ENCODE measurements around the gene AKR1C2. TPM values are rescaled to one million over a fixed set of nuclear protein-coding genes. Genes with fewer than 3 reads are reported as not detected.
"Not testable (repeated sequence)": the region's sequence is repeated elsewhere in the genome, so short reads cannot be mapped to it uniquely, and the experiment has no call there.

The AKR1C2 gene
- total RNA-seq, 1 donor, result 1.3 TPM

DNA sequence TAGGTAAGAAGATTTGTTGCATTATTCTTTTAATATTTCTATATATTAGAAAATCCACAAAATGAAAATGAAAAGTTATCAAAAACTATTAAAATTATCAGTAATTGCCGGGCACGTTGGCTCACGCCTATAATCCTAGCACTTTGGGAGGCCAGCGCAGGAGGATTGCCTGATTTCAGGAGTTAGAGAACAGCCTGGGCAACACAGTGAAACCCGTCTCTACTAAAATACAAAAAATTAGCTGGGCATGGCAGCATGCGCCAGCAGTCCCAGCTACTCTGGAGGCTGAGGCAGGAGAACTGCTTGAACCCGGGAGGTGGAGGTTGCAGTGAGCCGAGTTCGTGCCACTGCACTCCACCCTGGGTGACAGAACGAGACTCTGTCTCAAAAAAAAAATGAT lies 11.1 kb downstream of the AKR1C2 start:
- not testable (repeated sequence) for DNase-seq (ENCODE audit: low read depth in 2 of 3, low spot score in 2 of 3)

DNA sequence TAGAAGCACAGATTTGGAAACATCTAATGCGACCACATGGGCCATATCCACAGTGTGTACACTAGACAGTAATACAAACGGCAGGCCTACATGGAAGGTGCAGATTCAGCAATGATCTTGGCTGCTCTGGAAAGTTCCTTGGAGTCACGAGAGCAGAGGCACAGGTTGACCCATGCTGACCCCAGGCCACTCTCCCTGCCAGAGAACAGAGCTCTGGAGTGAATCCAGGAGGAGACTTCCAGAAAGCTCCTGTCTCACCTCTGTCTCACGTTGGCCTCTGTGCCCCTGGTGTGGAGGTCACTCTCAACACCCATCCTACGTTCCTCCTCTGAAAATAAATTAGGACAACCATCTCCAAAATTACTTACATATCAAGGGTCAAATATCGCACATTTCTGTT lies 12.2 kb downstream of the AKR1C2 start:
- not testable (repeated sequence) for DNase-seq (ENCODE audit: low read depth in 2 of 3, low spot score in 2 of 3)

DNA sequence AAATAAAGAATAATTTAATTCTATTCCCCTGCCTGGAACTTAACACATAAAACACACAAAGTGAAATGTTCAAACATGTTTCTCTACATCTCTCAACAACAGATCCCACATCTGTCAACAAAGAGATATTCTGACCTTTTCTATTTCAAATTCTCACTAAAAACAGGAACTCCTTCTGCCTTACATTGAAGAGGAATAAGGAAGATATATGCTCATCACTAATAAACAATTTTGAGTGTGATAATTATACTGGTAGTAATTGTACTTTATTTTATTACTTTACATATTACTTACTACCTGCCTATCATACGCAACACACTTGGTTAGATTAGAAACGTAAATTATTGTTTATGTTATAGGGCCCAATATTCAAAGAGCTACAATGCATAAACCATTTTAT lies 13.4 kb downstream of the AKR1C2 start:
- DNase-seq (ENCODE audit: low read depth in 2 of 3, low spot score in 2 of 3), result no peak

DNA sequence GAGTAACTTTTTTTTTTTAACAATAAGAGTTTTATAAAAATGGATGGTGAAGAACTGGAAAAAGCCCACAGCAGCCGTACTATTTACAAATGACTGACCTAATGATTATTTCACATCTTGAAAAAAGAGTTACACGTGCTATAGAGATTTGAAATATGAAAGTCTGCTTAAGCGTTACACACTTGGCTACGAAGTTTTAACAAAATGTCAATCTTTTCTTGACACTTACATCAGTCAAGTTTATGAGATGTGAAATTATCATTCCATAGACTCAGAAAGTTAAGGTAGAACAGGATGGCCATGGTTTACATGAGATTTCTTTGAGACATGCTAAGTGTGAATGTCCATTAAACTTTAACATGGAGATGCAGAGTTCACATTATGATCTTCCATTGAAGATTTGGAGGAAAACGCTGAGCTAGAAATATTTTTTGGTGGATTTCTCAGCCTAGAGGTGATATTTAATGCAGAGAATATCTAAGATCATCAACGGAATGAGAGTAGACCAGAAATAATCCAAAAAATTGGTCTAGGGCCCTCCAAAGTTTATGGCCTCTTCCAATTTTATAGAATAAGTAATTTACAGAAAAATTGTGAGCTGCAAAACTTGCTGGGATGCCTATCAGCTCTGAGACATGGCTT lies 15.5 kb downstream of the AKR1C2 start:
- not testable (repeated sequence) for DNase-seq (ENCODE audit: low read depth in 2 of 3, low spot score in 2 of 3)

DNA sequence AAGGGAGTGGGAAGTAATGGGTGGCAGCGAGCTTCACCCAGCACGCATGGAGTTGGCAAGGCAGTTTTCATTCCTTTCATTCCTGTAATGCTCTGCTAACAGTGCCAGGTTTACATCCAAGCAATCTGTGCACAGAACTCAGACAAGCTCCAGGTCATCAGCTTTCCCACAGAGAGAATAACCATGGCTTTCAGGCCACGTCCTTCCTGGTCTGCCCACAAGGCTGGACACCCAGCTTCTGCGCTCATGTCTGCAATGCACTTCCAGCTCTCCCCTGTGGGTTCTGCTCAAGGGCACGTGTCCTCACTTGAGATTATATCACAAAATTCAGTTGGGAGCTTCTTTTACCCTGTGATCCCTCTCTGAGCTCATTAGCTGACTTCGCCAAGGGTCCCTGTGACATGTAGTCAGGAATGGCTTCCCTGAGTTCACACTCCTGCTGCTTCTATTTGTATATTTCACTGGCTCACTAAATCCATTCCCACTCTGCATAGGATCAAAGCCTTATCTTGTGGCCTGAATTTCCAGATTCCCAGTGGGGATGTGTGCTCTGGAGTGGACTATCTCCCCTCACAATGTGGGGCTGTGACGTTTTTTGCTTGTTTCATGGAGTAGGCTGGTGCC lies 18.6 kb downstream of the AKR1C2 start:
- DNase-seq (ENCODE audit: low read depth in 2 of 3, low spot score in 2 of 3), result no peak

DNA sequence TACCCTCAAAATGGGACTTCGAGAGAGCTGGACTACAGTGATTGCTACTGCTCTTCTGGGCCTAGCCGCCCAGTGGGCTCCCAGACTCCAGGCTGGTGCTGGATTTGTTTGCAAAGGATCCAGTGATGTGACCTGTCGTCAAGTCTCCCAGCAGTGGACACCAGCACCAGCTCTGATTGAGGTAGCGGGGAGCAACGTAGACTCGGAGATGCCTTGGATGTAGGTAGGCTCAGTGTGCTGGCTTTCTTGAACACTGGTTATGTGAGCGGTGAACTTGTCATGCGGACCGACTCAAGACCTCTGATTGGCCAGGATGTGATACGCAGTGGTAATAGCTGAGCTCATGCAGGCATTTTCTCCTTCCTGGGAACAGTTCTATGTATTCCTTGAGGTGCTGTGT lies 19.4 kb downstream of the AKR1C2 start:
- DNase-seq (ENCODE audit: low read depth in 2 of 3, low spot score in 2 of 3), result no peak

DNA sequence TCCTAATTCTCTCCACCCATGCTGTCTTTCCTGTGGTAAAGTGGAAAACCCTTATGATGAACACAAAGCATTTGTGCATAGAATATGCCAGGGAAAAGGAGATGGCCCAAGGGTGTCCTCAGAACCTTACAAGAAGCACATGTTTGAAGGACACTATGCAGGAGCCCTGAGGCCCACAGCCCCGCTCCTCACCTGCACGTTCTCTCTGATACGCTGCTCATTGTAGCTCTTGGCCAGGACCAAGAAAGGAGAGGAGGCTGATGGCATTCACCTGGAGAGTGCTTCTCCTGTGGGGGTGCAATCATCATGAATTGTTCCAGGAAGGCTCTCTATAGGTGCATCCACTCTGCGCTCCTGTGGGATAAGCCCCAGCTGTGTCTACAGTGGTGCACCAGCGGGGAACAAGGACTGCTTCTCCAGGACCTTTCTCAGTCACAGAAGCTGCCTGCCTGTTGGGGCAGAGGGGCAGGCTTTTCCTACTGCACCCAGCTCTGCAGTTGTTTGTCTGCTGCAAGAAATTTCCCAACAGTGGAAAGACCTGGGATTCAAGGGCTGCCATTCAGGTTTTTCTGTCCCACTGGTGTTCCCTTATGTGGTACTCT lies 19.9 kb downstream of the AKR1C2 start:
- no peak for DNase-seq (ENCODE audit: low read depth in 2 of 3, low spot score in 2 of 3)

DNA sequence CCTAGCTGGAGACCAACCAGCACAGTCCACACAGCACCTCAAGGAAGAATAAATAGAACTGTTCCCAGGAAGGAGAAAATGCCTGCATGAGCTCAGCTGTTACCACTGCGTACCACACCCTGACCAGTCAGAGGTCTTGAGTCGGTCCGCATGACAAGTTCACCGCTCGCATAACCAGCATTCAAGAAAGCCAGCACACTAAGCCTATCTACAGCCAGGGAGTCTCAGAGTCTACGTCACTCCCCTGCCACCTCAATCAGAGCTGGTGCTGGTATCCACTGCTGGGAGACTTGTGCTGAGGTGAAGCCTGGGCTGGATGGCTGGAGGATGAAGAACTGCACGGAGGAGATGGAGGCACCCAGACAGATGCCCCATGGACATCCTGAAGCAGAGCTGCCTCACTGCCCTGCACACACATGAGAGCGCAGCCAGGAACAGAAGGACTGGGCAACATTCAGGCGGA lies 20.9 kb downstream of the AKR1C2 start:
- no peak for DNase-seq (ENCODE audit: low read depth in 2 of 3, low spot score in 2 of 3)

DNA sequence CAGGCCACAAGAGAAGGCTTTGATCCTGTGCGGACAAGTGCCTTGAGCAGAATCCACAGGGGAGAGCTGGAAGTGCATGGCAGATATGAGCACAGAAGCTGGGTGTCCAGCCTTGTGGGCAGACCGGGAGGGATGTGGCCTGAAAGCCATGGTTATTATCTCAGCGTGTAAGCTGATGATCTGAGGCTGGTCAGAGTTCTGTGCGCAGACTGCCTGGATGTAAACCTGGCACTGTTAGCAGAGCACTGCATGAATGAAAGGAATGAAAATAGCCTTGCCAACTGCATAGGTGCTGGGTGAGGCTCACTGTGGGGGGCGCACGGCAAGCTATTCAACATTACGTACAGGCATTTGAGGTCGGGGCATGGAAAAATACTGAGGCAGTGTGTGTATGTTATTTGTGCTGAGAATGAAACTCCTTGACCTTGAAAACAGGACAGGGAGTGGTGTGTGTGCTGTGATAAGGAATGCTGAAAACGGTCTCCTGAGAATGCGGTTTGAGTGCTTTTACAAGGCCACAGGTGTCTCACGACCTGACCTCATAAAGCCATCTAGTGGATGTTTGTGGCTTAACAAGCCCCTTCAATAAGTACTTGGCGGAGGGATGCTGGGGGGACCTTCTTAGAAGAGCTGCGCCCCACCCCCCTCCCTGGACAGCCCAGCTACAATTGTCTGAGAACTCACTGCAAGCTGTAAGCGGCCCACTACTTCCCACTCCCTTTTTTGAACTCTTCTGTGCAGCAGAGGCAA lies 21.8 kb downstream of the AKR1C2 start:
- peak in 2 of 3 donors; percentile 43 to 73 for DNase-seq (ENCODE audit: low read depth in 2 of 3, low spot score in 2 of 3)

DNA sequence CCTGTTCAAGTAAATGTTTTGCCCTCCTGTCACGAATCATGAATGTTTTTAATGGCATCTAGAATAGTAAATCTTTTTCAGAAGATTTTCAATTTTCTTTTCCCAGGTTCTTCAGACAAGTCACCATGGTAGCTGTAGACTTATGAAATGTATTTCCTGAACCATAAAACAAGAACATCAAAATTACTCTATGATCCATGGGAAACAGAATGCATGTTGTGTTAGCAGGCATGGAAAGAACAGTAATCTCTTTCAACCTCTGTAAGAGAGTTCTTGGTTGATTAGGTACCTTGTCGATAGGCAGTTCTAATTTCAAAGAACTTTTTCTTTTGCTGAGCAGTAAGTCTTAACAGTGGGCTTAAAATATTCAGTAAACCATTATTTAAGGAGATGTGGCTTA lies 22.9 kb downstream of the AKR1C2 start:
- no peak for DNase-seq (ENCODE audit: low read depth in 2 of 3, low spot score in 2 of 3)

DNA sequence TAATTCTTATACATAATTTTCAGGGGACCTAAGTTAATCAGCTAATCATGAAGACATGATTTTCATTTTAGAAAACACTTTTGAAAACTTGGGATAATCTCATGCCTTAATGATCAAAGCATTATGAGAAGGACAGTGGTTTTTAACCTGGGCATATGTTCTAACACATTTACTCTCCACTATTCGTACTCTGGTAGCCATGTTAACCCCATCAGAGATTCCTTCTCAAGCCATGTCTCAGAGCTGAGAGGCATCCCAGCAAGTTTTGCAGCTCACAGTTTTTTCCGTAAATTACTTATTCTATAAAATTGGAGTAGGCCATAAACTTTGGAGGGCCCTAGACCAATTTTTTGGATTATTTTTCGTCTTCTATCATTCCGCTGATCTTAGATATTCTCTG lies 24.8 kb downstream of the AKR1C2 start:
- DNase-seq (ENCODE audit: low read depth in 2 of 3, low spot score in 2 of 3), result no peak

DNA sequence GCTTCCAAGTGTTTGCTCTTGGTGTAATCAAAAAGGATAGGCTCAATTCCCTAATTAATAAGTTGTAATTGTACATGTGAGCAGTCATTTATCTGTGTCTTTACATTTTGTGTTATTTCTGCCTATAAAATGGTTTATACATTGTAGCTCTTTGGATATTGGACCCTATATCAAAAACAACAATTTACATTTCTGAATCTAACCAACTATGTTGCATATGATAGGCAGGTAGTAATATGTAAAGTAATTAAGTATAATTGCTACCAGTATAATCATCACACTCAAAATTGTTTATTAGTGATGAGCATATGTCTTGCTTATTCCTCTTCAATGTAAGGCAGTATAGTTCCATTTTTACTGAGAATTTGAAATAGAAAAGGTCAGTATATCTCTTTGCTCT lies 26.6 kb downstream of the AKR1C2 start:
- DNase-seq (ENCODE audit: low read depth in 2 of 3, low spot score in 2 of 3), result no peak

DNA sequence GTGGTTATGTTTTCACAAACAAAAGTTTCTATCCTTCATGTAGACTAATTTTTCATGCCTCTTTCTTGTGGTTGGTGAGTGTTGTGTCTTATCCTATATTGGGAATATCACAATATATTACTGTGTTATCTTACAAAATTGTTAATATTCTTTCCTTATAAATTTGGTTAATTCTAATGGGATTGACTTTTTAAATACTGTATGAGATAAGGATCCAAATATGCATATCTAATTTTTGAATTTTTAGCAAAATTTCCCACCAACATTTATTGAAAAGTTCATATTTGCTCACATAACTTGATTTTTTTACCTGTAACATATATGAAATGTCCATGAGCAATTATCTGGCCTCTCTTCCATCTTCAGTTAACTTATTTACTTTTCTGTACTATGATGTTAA lies 29.3 kb downstream of the AKR1C2 start:
- not testable (repeated sequence) for DNase-seq (ENCODE audit: low read depth in 2 of 3, low spot score in 2 of 3)

DNA sequence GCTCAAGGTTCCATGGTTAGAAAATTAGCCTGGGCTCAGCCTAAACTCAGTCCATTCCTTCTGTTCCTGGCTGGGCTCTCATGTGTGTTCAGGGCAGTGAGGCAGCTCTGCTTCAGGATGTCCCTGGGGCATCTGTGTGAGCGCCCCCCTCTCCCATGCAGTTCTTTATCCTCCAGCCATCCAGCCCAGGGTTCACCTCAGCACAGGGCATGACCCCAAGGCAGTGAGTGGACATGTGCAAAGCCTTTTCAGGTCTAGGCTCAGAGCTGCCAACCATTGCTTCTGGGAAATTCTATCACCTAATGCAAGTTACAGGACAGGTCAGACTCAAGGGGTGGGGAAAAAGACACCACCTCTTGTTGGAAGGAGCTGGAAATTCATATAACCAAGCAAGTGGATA lies 30.4 kb downstream of the AKR1C2 start:
- not testable (repeated sequence) for DNase-seq (ENCODE audit: low read depth in 2 of 3, low spot score in 2 of 3)

DNA sequence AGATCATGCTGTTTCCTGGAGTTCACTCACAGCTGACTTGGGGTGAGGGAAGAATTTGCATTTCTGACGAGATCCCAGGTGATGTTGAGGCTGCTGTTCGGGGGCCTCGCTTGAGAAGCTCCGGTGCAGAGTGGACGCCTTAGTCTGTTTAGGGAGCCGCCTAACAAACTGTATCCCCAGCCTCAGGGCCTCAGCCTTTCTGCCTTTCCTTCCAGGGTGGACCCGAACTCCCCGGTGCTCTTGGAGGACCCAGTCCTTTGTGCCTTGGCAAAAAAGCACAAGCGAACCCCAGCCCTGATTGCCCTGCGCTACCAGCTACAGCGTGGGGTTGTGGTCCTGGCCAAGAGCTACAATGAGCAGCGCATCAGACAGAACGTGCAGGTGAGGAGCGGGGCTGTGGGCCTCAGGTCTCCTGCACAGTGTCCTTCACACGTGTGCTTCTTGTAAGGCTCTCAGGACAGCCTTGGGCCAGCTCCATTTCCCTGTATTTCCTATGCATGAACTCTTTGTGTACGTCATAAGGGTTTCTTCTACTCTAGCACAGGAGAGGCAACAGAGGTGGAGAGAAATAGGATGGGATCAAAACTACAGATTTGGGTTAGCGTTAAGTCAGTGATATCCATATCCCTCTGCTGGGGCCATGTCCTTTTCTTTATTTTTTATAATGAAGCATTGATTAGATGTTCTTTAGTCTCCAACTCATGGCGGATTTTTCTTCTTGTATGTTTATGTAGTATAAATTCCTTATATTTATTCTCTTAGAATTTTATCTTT lies 31.1 kb downstream of the AKR1C2 start:
- not testable (repeated sequence) for DNase-seq (ENCODE audit: low read depth in 2 of 3, low spot score in 2 of 3)

DNA sequence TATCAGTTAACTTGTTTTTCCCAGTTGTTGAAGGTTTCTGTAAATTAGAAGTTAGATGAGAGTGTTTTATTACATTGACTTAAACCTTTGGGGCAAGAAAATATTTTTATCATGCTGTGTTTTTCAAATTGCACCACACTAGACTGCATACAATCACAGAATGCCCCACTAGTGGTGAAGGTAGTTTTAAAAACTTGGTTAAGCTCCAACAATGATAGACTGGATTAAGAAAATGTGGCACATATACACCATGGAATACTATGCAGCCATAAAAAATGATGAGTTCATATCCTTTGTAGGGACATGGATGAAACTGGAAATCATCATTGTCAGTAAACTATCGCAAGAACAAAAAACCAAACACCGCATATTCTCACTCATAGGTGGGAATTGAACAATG lies 33.3 kb downstream of the AKR1C2 start:
- DNase-seq (ENCODE audit: low read depth in 2 of 3, low spot score in 2 of 3), result not testable (repeated sequence)

DNA sequence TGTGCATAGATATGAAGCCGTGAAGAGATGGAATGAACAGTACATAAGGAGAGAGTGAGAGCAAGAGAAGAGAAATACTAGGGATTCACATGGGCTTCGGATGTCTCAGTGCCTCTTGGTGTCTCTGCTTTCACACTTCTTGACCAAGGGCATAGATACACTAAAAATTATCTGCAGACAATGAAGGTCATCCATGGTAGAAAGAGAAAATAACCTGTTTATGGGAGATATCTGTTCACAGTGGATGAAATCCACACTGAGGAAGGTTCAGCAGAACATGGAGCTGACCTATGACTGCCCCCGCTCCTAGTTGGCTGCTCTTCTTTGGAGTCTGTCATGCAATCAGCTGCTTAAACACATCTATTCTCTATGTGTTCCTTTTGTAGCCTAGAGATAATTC lies 34.4 kb downstream of the AKR1C2 start:
- not testable (repeated sequence) for DNase-seq (ENCODE audit: low read depth in 2 of 3, low spot score in 2 of 3)

DNA sequence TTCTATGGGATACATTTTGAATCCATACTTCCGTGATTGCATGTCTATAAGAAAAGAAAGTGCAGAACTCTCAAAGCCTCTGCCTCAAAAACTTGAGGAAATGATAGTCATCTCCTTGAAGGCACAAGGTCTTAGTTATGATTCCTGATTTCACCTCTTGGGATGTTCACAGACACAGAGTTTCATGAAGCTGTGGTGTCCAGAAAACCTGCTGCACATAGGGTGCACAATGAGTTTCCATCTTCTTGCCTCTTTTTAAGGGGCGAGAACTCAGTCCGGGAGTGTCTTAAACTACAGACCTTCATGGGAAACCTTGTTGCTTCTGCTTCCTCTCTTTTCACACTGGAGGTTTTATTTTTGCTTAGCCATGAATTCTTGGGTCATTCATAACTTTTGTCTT lies 36.5 kb downstream of the AKR1C2 start:
- DNase-seq (ENCODE audit: low read depth in 2 of 3, low spot score in 2 of 3), result not testable (repeated sequence)

DNA sequence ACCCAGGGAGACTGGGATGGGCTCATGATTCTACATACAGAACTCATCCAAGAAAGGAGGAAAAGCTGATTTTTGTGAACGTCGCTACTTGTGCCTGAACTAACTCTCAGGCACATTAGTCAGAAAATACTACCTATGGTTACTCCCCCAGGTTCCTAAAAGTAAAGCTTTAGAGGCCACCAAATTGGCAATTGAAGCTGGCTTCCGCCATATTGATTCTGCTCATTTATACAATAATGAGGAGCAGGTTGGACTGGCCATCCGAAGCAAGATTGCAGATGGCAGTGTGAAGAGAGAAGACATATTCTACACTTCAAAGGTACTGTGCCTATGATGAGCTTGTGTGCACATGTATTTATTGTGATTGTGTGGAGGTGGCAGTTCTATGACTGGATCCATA lies 37.9 kb downstream of the AKR1C2 start:
- not testable (repeated sequence) for DNase-seq (ENCODE audit: low read depth in 2 of 3, low spot score in 2 of 3)

DNA sequence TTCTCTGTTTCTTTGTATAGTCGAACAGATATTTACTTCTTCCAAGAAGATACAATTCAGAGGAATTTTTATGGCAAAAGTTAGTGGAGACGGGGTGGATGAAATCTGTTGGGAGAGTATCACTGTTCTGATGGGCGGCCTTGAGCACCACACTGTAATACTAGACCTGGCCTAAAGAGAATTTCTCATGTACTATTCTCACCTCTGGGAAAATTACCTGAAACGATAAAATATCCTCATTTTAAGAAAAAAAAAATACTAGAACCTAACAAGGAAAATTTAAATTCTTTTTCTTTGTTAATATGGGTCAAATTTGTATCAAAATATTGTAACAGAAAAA lies 39.9 kb downstream of the AKR1C2 start:
- not testable (repeated sequence) for DNase-seq (ENCODE audit: low read depth in 2 of 3, low spot score in 2 of 3)

Data from hematopoietic multipotent progenitor cell (in vitro differentiated cells).